IMR-90 (cell line): Measurements from ENCODE around the gene NPTN. TPM values are rescaled to one million over a fixed set of nuclear protein-coding genes. Genes with fewer than 3 reads are reported as not detected.

Source experiments
- ATAC-seq: fragments of 200-7000 bp; cut with Tn5 transposase; 2 replicates; pipeline ENCODE4 v1.9.1; 2020; ENCODE audit warnings: low read depth, mild to moderate bottlenecking, moderate library complexity
- BruUV-seq: library from RNA; stranded (reverse); fragments of 400-500 nt; replicated peaks from 2 replicates; lab custom pipeline; 2021; lab: Mats Ljungman, UMichigan
- CTCF ChIA-PET: fragments of 300-600 bp; formaldehyde crosslinking; extraction: SDS; loops from one replicate; lab custom pipeline; 2021; ENCODE audit warnings: antibody characterized with exemption; lab: Yijun Ruan, JAX
- POLR2A ChIA-PET: fragments of 300-600 bp; sonication (Branson Sonifier 250); formaldehyde crosslinking; loops from one replicate; lab custom pipeline; 2022; ENCODE audit warnings: antibody characterized with exemption; ENCODE audit not compliant: unreplicated experiment; lab: Charles Lee
- DNase-seq: peaks from one replicate; pipeline ENCODE4 v3.0.0; 2013
- H2AFZ ChIP-seq: replicated peaks from 2 replicates; pipeline ENCODE3; 2013; ENCODE audit warnings: low read length, mild to moderate bottlenecking; ENCODE audit not compliant: poor library complexity
- H2AK5ac ChIP-seq: 2 replicates; pipeline ENCODE4 v1.6.1; 2013; ENCODE audit warnings: low read depth, low read length, inconsistent platforms
- H2AK9ac ChIP-seq: replicated peaks from 2 replicates; pipeline ENCODE3; 2013; ENCODE audit warnings: mild to moderate bottlenecking, low read depth, low read length, moderate library complexity; ENCODE audit not compliant: poor library complexity
- H2BK120ac ChIP-seq: 2 replicates; pipeline ENCODE4 v1.6.1; 2013; ENCODE audit warnings: low read depth, low read length, inconsistent platforms
- H2BK15ac ChIP-seq: 3 replicates; pipeline ENCODE4 v1.6.1; 2013; ENCODE audit warnings: low read depth, low read length, inconsistent platforms
- H2BK20ac ChIP-seq: 2 replicates; pipeline ENCODE4 v1.6.1; 2013; ENCODE audit warnings: low read depth, mild to moderate bottlenecking, inconsistent platforms, low read length, moderate library complexity
- H2BK5ac ChIP-seq: 2 replicates; pipeline ENCODE4 v1.6.1; 2013; ENCODE audit warnings: mild to moderate bottlenecking, low read depth, low read length, inconsistent platforms; ENCODE audit not compliant: poor library complexity, severe bottlenecking
- H3K14ac ChIP-seq: replicated peaks from 2 replicates; pipeline ENCODE4 v1.6.1; 2013; ENCODE audit warnings: low read depth, low read length, inconsistent platforms
- H3K18ac ChIP-seq: 2 replicates; pipeline ENCODE4 v1.6.1; 2013; ENCODE audit warnings: low read depth, low read length, control low read depth
- H3K23ac ChIP-seq: 2 replicates; pipeline ENCODE4 v1.6.1; 2013; ENCODE audit warnings: low read depth, low read length, inconsistent platforms
- H3K27ac ChIP-seq: 2 replicates; pipeline ENCODE4 v1.5.1; 2013; ENCODE audit warnings: mild to moderate bottlenecking, control low read depth, low read length; ENCODE audit not compliant: insufficient read depth
- H3K27me3 ChIP-seq: 2 replicates; pipeline ENCODE4 v1.6.1; 2013; ENCODE audit warnings: low read length; ENCODE audit not compliant: control insufficient read depth, insufficient read depth
- H3K36me3 ChIP-seq: 2 replicates; pipeline ENCODE4 v1.6.1; 2013; ENCODE audit warnings: low read length, mixed read lengths; ENCODE audit not compliant: control insufficient read depth, insufficient read depth
- H3K4ac ChIP-seq: 2 replicates; pipeline ENCODE4 v1.6.1; 2013; ENCODE audit warnings: low read depth, low read length, inconsistent platforms
- H3K4me1 ChIP-seq: 2 replicates; pipeline ENCODE4 v1.6.1; 2013; ENCODE audit warnings: low read length, mixed read lengths; ENCODE audit not compliant: control insufficient read depth, insufficient read depth
- H3K4me2 ChIP-seq: 2 replicates; pipeline ENCODE4 v1.6.1; 2013; ENCODE audit warnings: low read depth, mild to moderate bottlenecking, control low read depth, low read length, moderate library complexity
- H3K4me3 ChIP-seq: 2 replicates; pipeline ENCODE4 v1.5.1; 2013; ENCODE audit warnings: low read depth, mild to moderate bottlenecking, control low read depth, low read length, moderate library complexity; ENCODE audit not compliant: insufficient read depth
- H3K56ac ChIP-seq: 2 replicates; pipeline ENCODE4 v1.6.1; 2013; ENCODE audit warnings: low read length, inconsistent platforms; ENCODE audit not compliant: insufficient read depth; ENCODE audit errors: extremely low read depth
- H3K79me1 ChIP-seq, 2 experiments: 2 replicates each; pipeline ENCODE4 v1.6.1; 2013; ENCODE audit warnings: low read length in 2 of 2, inconsistent platforms in 1 of 2, low read depth in 1 of 2
- H3K9ac ChIP-seq: 2 replicates; pipeline ENCODE4 v1.6.1; 2013; ENCODE audit warnings: low read depth, low read length, control low read depth
- H3K9me1 ChIP-seq: 2 replicates; pipeline ENCODE4 v1.6.1; 2013; ENCODE audit warnings: low read length, inconsistent platforms; ENCODE audit not compliant: insufficient read depth
- H3K9me3 ChIP-seq: 2 replicates; pipeline ENCODE4 v1.6.1; 2013; ENCODE audit warnings: low read length; ENCODE audit not compliant: control insufficient read depth, insufficient read depth
- H4K20me1 ChIP-seq: 2 replicates; pipeline ENCODE4 v1.6.1; 2013; ENCODE audit warnings: low read length, inconsistent platforms; ENCODE audit not compliant: insufficient read depth
- H4K5ac ChIP-seq: 2 replicates; pipeline ENCODE4 v1.6.1; 2013; ENCODE audit warnings: mild to moderate bottlenecking, low read depth, low read length, control low read depth
- H4K8ac ChIP-seq, 2 experiments: 2 replicates each; pipeline ENCODE4 v1.6.1; 2013; ENCODE audit warnings: low read depth in 2 of 2, low read length in 2 of 2, control low read depth in 1 of 2, inconsistent platforms in 1 of 2
- H4K91ac ChIP-seq: 2 replicates; pipeline ENCODE4 v1.6.1; 2013; ENCODE audit warnings: low read depth, low read length, inconsistent platforms; ENCODE audit not compliant: insufficient read depth
- CEBPB ChIP-seq: IDR thresholded peaks from 2 replicates; pipeline ENCODE4 v1.6.1; 2012; ENCODE audit warnings: low read depth, low read length, improper control_type of control experiment
- CHD1 ChIP-seq: IDR thresholded peaks from 2 replicates; pipeline ENCODE4 v1.6.1; 2012; ENCODE audit warnings: low read depth, low read length, improper control_type of control experiment
- CTCF ChIP-seq: conservative IDR thresholded peaks from 2 replicates; pipeline ENCODE4 v1.5.1; 2012; ENCODE audit warnings: mild to moderate bottlenecking, low read depth, low read length, improper control_type of control experiment
- FOS ChIP-seq: fragments of 150-350 bp; IDR thresholded peaks from 2 replicates; pipeline ENCODE4 v1.6.1; 2016; ENCODE audit warnings: low read depth, low read length
- MAFK ChIP-seq: IDR thresholded peaks from 2 replicates; pipeline ENCODE4 v1.6.1; 2012; ENCODE audit warnings: low read depth, low read length, improper control_type of control experiment
- NFE2L2 ChIP-seq: fragments of 150-350 bp; IDR thresholded peaks from 2 replicates; pipeline ENCODE4 v1.6.1; 2016; ENCODE audit warnings: low read depth, mild to moderate bottlenecking, low read length
- POLR2A ChIP-seq: IDR thresholded peaks from 2 replicates; pipeline ENCODE4 v1.6.1; 2012; ENCODE audit warnings: mild to moderate bottlenecking, low read depth, low read length
- RAD21 ChIP-seq: IDR thresholded peaks from 2 replicates; pipeline ENCODE4 v1.6.1; 2012; ENCODE audit warnings: low read length, improper control_type of control experiment
- RCOR1 ChIP-seq: IDR thresholded peaks from 2 replicates; pipeline ENCODE4 v1.6.1; 2012; ENCODE audit warnings: mild to moderate bottlenecking, low read length, improper control_type of control experiment; ENCODE audit not compliant: insufficient replicate concordance
- RFX5 ChIP-seq: IDR thresholded peaks from 2 replicates; pipeline ENCODE4 v1.8.0; 2012; ENCODE audit warnings: low read depth, mild to moderate bottlenecking, low read length, moderate library complexity
- USF2 ChIP-seq: fragments of 150-350 bp; IDR thresholded peaks from 2 replicates; pipeline ENCODE4 v1.6.1; 2017; ENCODE audit warnings: mild to moderate bottlenecking, antibody characterized with exemption, low read length, low read depth
- WGBS, 2 experiments: methylation state at CpG; one replicate each; pipeline versions ENCODE4 v1.1.5 to v1.1.7; 2013; ENCODE audit warnings: missing lambda C conversion rate in 2 of 2; ENCODE audit not compliant: insufficient read length in 1 of 2; ENCODE audit errors: extremely low coverage in 2 of 2; 5-methylcytosine and 5-hydroxymethylcytosine counted together
- dilution Hi-C: fragments of 300-500 bp; cut with HindIII; formaldehyde crosslinking; loops from one replicate; pipeline ENCODE4 v1.14.3; 2018; ENCODE audit warnings: low sequenced_read_pairs; ENCODE audit not compliant: unreplicated experiment
- in situ Hi-C: fragments of 300-500 bp; cut with MboI; formaldehyde crosslinking; loops from 3 replicates; pipeline ENCODE4 v1.14.3; 2019; ENCODE audit warnings: low sequenced_read_pairs, inconsistent platforms, mixed read lengths
- intact Hi-C: fragments of 100-400 bp; cut with micrococcal nuclease; formaldehyde crosslinking; loops from 2 replicates; pipeline ENCODE4 v1.10.0; 2022
- polyA plus RNA-seq, 3 experiments: library from polyadenylated mRNA; depleted of rRNA; stranded (reverse); fragments of >200 nt; gene quantifications; 2 replicates each; pipeline ENCODE4 v1.2.3, GENCODE V29; 2012; ENCODE audit warnings: low replicate concordance in 1 of 3
- total RNA-seq: library from RNA; depleted of rRNA; stranded (reverse); fragments of >200 nt; gene quantifications from 2 replicates; pipeline ENCODE4 v1.2.3, GENCODE V29; 2012

Gene NPTN
- total and polyA plus RNA-seq, 2 of the 4 experiments (the other 2 are of a cell fraction), result 171 to 329 TPM

GRCh38 chr15:73573037-73573436, 60.2 kb downstream of the NPTN start:
- Histone ChIP-seq H4K20me1 (peaks cover 13% of the 10 kb centered on the region), H2BK20ac (no peak overlapping the region), H3K4me1 (peaks cover 5% of the 10 kb centered on the region), H2BK120ac (no peak overlapping the region), H3K9ac (no peak overlapping the region), H3K27ac (no peak overlapping the region), H3K27me3 (no peaks in the 10 kb centered on the region), H4K91ac (no peak overlapping the region), H3K79me1 (peaks cover 21 to 52% of the 10 kb centered on the region in 2 experiments; a peak in 3 of 4 replicates), H4K8ac (0 out of 4 replicates have a peak overlapping the region, but pooled peaks of 1 of the 2 experiments have one; percentile 25), H3K4me3 (no peak overlapping the region), H2AK5ac (no peak overlapping the region), H4K5ac (no peak overlapping the region), H3K9me3 (no peaks in the 10 kb centered on the region), H3K9me1 (peaks cover 7% of the 10 kb centered on the region; the same call in 1 of the 2 replicates), H3K14ac (no peak overlapping the region), H3K23ac (no peak overlapping the region), H2BK15ac (no peak overlapping the region), H2AK9ac (no peak overlapping the region), H3K36me3 (peaks cover 53% of the 10 kb centered on the region), H3K56ac (no peak overlapping the region), H3K18ac (no peak overlapping the region), H3K4me2 (no peak overlapping the region), H2BK5ac (peak overlapping the region; percentile 8), H2AFZ (no peak overlapping the region), H3K4ac (no peak overlapping the region; the same call in 1 of the 2 replicates)
- no peak for TF ChIP-seq POLR2A
- no peak for TF ChIP-seq RAD21
- no peak for TF ChIP-seq USF2
- no peak for TF ChIP-seq CEBPB
- TF ChIP-seq FOS, result no peak
- TF ChIP-seq NFE2L2, result no peak
- no peak for TF ChIP-seq CHD1
- TF ChIP-seq RCOR1, result no peak
- no peak for TF ChIP-seq RFX5
- no peak for TF ChIP-seq MAFK
- TF ChIP-seq CTCF, result no peak
- intact Hi-C loops, result no loop called here
- in situ Hi-C loops, result loop anchor here (5.0 kb wide), 1 partner anchor 59 kb away; the partner anchor contains the start of gene NPTN
- no TSS peak for BruUV-seq
- no peak for ATAC-seq
- WGBS, 2 experiments, result no CpG with 5 or more reads among the region's 1 CpG
- ChIA-PET POLR2A (no interaction called here), CTCF (no interaction called here)
- no peak for DNase-seq
- dilution Hi-C loops, result no loop called here
